Measurements from ENCODE around the gene SHROOM1.

GRCh38 chr5:132775476-132775961 is 54.9 kb downstream of the SHROOM1 start:
- TF ChIP-seq CTCF (conservative IDR thresholded peaks at IDR 0.05; ENCODE audit: low read length) (no peak), EZH2phosphoT487 (IDR thresholded peaks at IDR 0.05; ENCODE audit: borderline replicate concordance, low read depth, low read length) (no peak)
